ENCODE measurements around the gene TEKT5. TPM values are rescaled to one million over a fixed set of nuclear protein-coding genes. Genes with fewer than 3 reads are reported as not detected.

TEKT5 gene
- total RNA-seq, 4 donors from 2014 or later, result 0.62 TPM; not detected in 3

GRCh38 chr16:10605636-10606035, 89.1 kb downstream of the TEKT5 start:
- Histone ChIP-seq H3K9me3 (no peaks in the 10 kb centered on the region), H3K4me1 (no peaks in the 10 kb centered on the region), H3K27me3 (no peaks in the 10 kb centered on the region), H3K36me3 (no peaks in the 10 kb centered on the region), H3K4me3 (no peak overlapping the region), H3K27ac (no peak overlapping the region)
- intact Hi-C loops (cut with DNase I; ENCODE audit: low total_unique reads), result no loop called here
- DNase-seq, result no peak
- TF ChIP-seq POLR2A (IDR thresholded peaks at IDR 0.05) (no peak), CTCF (IDR thresholded peaks at IDR 0.05) (no peak)

- H3K36me3 ChIP-seq, result no peaks in the 10 kb centered on the region
- H3K9me3 ChIP-seq, result no peaks in the 10 kb centered on the region
- H3K27me3 ChIP-seq, result no peaks in the 10 kb centered on the region
- DNase-seq, result no peak
- H3K4me1 ChIP-seq, result no peaks in the 10 kb centered on the region
- intact Hi-C loops (cut with DNase I; ENCODE audit: low total_unique reads), result no loop called here
- H3K4me3 ChIP-seq, result no peak overlapping the region
- no peak overlapping the region for H3K27ac ChIP-seq
- TF ChIP-seq CTCF (IDR thresholded peaks at IDR 0.05), result no peak
- TF ChIP-seq POLR2A (IDR thresholded peaks at IDR 0.05), result no peak
These were observed 93.0 kb downstream of the TEKT5 start for GRCh38 chr16:10601444-10602408.

- no peak for DNase-seq
- Histone ChIP-seq H3K9me3 (no peaks in the 10 kb centered on the region), H3K27me3 (no peaks in the 10 kb centered on the region), H3K27ac (no peak overlapping the region), H3K36me3 (no peaks in the 10 kb centered on the region), H3K4me1 (no peaks in the 10 kb centered on the region), H3K4me3 (no peak overlapping the region)
- intact Hi-C loops (cut with DNase I; ENCODE audit: low total_unique reads), result no loop called here
- TF ChIP-seq CTCF (IDR thresholded peaks at IDR 0.05) (no peak), POLR2A (IDR thresholded peaks at IDR 0.05) (no peak)
These were observed 93.8 kb downstream of the TEKT5 start for GRCh38 chr16:10600782-10601443.

- H3K27ac ChIP-seq, result no peak overlapping the region
- intact Hi-C loops (cut with DNase I; ENCODE audit: low total_unique reads), result no loop called here
- no peak for DNase-seq
- H3K4me3 ChIP-seq, result no peak overlapping the region
- no peaks in the 10 kb centered on the region for H3K27me3 ChIP-seq
- no peaks in the 10 kb centered on the region for H3K9me3 ChIP-seq
- no peaks in the 10 kb centered on the region for H3K36me3 ChIP-seq
- TF ChIP-seq CTCF (IDR thresholded peaks at IDR 0.05), result no peak
- TF ChIP-seq POLR2A (IDR thresholded peaks at IDR 0.05), result no peak
- no peaks in the 10 kb centered on the region for H3K4me1 ChIP-seq
These were observed 95.1 kb downstream of the TEKT5 start for GRCh38 chr16:10599626-10600025.

- Histone ChIP-seq H3K4me1 (no peaks in the 10 kb centered on the region), H3K27ac (no peak overlapping the region), H3K9me3 (no peaks in the 10 kb centered on the region), H3K27me3 (no peaks in the 10 kb centered on the region), H3K4me3 (no peak overlapping the region), H3K36me3 (no peaks in the 10 kb centered on the region)
- DNase-seq, result peak; percentile 24 to 47
- intact Hi-C loops (cut with DNase I; ENCODE audit: low total_unique reads), result no loop called here
- TF ChIP-seq CTCF (IDR thresholded peaks at IDR 0.05), result no peak
- TF ChIP-seq POLR2A (IDR thresholded peaks at IDR 0.05), result no peak
These were observed 96.6 kb downstream of the TEKT5 start for GRCh38 chr16:10598157-10598556.

All from uterus (tissue), 4 donors.